KMS-11 (cell line): Measurements from ENCODE around the gene PBXIP1.

Source experiments
- H2AFZ ChIP-seq: fragments of 200-600 bp; sonication (generic); 2 replicates; pipeline ENCODE4 v1.6.1; 2016; ENCODE audit warnings: antibody characterized with exemption, mixed run types, low read depth
- H3K27ac ChIP-seq: fragments of 200-600 bp; sonication (generic); 2 replicates; pipeline ENCODE4 v1.6.1; 2016; ENCODE audit warnings: mild to moderate bottlenecking, mixed run types
- H3K27me3 ChIP-seq: fragments of 200-600 bp; sonication (generic); 2 replicates; pipeline ENCODE4 v1.6.1; 2017; ENCODE audit warnings: mild to moderate bottlenecking, low read depth, mixed run types, moderate library complexity; ENCODE audit not compliant: insufficient read depth
- H3K36me3 ChIP-seq: fragments of 200-600 bp; sonication (generic); 2 replicates; pipeline ENCODE4 v1.6.1; 2017; ENCODE audit warnings: mild to moderate bottlenecking, mixed run types; ENCODE audit not compliant: insufficient read depth
- H3K4me1 ChIP-seq: fragments of 200-600 bp; sonication (generic); 2 replicates; pipeline ENCODE4 v1.6.1; 2016; ENCODE audit warnings: mild to moderate bottlenecking, low read depth, mixed run types; ENCODE audit not compliant: poor library complexity, severe bottlenecking
- H3K4me2 ChIP-seq: fragments of 200-600 bp; sonication (generic); 2 replicates; pipeline ENCODE4 v1.7.0; 2016; ENCODE audit warnings: mild to moderate bottlenecking, mixed run types
- H3K4me3 ChIP-seq: fragments of 200-600 bp; sonication (generic); IDR thresholded peaks from 2 replicates; pipeline ENCODE4 v1.6.1; 2017; ENCODE audit warnings: low read depth, low read length, mixed read lengths; ENCODE audit not compliant: insufficient read depth
- H3K79me2 ChIP-seq: fragments of 200-600 bp; sonication (generic); 2 replicates; pipeline ENCODE4 v1.6.1; 2016; ENCODE audit warnings: low read depth, mixed run types; ENCODE audit not compliant: insufficient read depth
- H3K9ac ChIP-seq: fragments of 200-600 bp; sonication (generic); 2 replicates; pipeline ENCODE4 v1.6.1; 2016; ENCODE audit warnings: mild to moderate bottlenecking, mixed run types
- H4K20me1 ChIP-seq: fragments of 200-600 bp; sonication (generic); 2 replicates; pipeline ENCODE4 v1.6.1; 2016; ENCODE audit warnings: mild to moderate bottlenecking, mixed run types; ENCODE audit not compliant: insufficient read depth
- CTCF ChIP-seq: fragments of 200-600 bp; sonication (generic); conservative IDR thresholded peaks from 2 replicates; pipeline ENCODE4 v1.6.1; 2017; ENCODE audit warnings: low read depth, mild to moderate bottlenecking, antibody characterized with exemption, low read length, moderate library complexity, mixed read lengths

The PBXIP1 gene

DNA sequence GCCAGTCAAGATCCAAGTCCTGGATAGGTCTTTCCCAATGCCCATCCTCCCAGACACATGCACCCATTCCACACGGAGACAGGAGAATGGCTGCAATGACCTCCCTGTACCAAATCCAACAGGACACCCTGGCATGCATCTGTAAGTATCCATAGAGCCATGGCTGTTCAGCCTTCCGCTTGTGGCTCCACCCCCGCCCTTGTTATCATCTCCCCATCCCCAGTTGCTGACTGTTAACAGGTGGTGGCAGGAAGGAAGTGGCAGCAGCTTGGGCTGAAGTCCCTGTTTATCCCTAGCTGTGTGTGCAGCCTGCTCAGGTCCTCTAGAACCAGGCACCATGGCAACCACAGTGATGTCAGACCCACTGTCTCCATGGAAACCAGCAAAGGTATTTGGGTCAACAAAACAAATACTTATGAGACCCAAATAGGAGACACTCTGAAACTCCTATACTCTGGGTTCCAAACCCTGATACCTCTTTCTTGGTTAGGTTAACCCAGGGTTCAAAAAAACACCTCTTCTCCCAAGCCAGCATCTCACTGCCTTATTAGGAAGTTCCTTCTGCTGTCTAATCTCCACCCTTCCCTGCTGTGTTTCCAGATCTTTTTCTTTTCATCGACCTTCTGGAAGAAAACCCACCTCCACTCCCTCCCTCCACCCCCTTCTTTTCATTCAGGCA, 721 bp downstream of the PBXIP1 start:
- H3K27me3 ChIP-seq = no peaks in the 10 kb centered on the region
- H3K4me2 ChIP-seq = peak overlapping the region; percentile 62
- TF ChIP-seq CTCF = no peak
- H3K79me2 ChIP-seq = peaks cover 42% of the 10 kb centered on the region
- H2AFZ ChIP-seq = peak overlapping the region; percentile 17; the same call in 1 of the 2 replicates
- H3K27ac ChIP-seq = peak overlapping the region; percentile 80
- H3K4me3 ChIP-seq = peak overlapping the region; percentile 99
- no peaks in the 10 kb centered on the region for H4K20me1 ChIP-seq
- peak overlapping the region; percentile 60 for H3K9ac ChIP-seq
- no peaks in the 10 kb centered on the region for H3K36me3 ChIP-seq
- peaks cover 67% of the 10 kb centered on the region for H3K4me1 ChIP-seq

DNA sequence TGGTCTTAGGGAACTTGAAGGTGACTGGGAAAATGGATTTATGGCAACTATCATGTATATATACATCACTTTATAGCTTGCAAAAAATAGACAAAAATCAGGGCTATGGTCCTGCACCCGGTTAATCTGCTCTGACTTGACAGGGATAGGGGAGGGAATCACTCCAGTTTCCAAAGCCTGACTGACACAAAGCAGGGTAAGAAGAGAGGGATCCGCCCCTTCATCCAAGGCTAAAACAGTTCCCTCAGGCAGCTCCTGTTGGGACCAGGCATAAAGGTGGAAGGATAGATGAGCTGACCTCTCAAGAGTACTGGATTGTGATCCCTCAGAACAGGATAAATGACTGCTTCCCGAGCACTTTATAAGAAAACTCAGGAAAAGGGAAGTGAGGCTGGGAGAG, 1.4 kb downstream of the PBXIP1 start:
- peak overlapping the region; percentile 60 for H3K9ac ChIP-seq
- H3K79me2 ChIP-seq = peaks cover 37% of the 10 kb centered on the region
- H3K36me3 ChIP-seq = no peaks in the 10 kb centered on the region
- TF ChIP-seq CTCF = no peak
- H3K27ac ChIP-seq = peak overlapping the region; percentile 80
- no peak overlapping the region for H3K4me3 ChIP-seq
- H3K4me1 ChIP-seq = peaks cover 62% of the 10 kb centered on the region
- H4K20me1 ChIP-seq = no peaks in the 10 kb centered on the region
- peak overlapping the region; percentile 9; the same call in 1 of the 2 replicates for H2AFZ ChIP-seq
- no peaks in the 10 kb centered on the region for H3K27me3 ChIP-seq
- peak overlapping the region; percentile 62 for H3K4me2 ChIP-seq

GRCh38 chr1:154953611-154954038, 2.3 kb downstream of the PBXIP1 start:
- no peaks in the 10 kb centered on the region for H3K27me3 ChIP-seq
- H3K4me3 ChIP-seq = peak overlapping the region; percentile 3
- H4K20me1 ChIP-seq = no peaks in the 10 kb centered on the region
- no peak overlapping the region for H2AFZ ChIP-seq
- H3K9ac ChIP-seq = peak overlapping the region; percentile 60; the same call in 1 of the 2 replicates
- H3K4me2 ChIP-seq = peak overlapping the region; percentile 62
- peaks cover 69% of the 10 kb centered on the region for H3K4me1 ChIP-seq
- no peak for TF ChIP-seq CTCF
- H3K27ac ChIP-seq = peak overlapping the region; percentile 80
- H3K36me3 ChIP-seq = no peaks in the 10 kb centered on the region
- peaks cover 32% of the 10 kb centered on the region for H3K79me2 ChIP-seq

DNA sequence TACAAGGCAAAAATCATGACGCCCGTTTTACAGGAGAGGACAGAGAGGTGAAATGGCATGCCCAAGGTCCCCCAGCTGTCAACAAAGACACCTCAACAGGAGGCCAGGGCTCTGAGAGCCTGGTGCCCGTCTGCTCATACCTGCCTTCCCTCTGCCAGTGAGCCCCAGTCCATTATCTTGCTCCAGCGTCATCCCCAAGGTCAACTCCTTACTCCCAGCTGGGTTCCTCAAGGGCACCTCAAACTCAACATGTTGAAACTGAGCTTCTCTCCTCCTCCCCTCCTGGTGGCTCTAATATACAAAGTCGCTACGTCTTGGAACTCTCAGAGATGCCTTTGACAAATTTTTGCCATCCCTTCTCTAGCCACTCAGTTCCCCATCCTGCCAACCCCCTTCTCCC, 3.2 kb downstream of the PBXIP1 start:
- H2AFZ ChIP-seq = no peak overlapping the region
- peak overlapping the region; percentile 3 for H3K4me3 ChIP-seq
- H4K20me1 ChIP-seq = no peaks in the 10 kb centered on the region
- no peak for TF ChIP-seq CTCF
- no peaks in the 10 kb centered on the region for H3K27me3 ChIP-seq
- peaks cover 79% of the 10 kb centered on the region for H3K4me1 ChIP-seq
- peaks cover 32% of the 10 kb centered on the region for H3K79me2 ChIP-seq
- H3K9ac ChIP-seq = no peak overlapping the region
- no peaks in the 10 kb centered on the region for H3K36me3 ChIP-seq
- peak overlapping the region; percentile 62 for H3K4me2 ChIP-seq
- H3K27ac ChIP-seq = no peak overlapping the region; the same call in 1 of the 2 replicates
